HepG2 (cell line): ENCODE results near the gene HTR7. TPM values are rescaled to one million over a fixed set of nuclear protein-coding genes. Genes with fewer than 3 reads are reported as not detected.

Experiments
- ATAC-seq: fragments of 200-7000 bp; cut with Tn5 transposase; 3 replicates; pipeline ENCODE4 v1.9.1; 2020; ENCODE audit warnings: mild to moderate bottlenecking, moderate library complexity
- BruUV-seq: library from RNA; stranded (reverse); fragments of 400-500 nt; replicated peaks from 2 replicates; lab custom pipeline; 2021; lab: Mats Ljungman, UMichigan
- CTCF ChIA-PET: fragments of 300-600 bp; formaldehyde crosslinking; extraction: SDS; loops from one replicate; lab custom pipeline; 2021; ENCODE audit warnings: low total read pairs, inconsistent platforms, low intra/inter-chr PET ratio; lab: Yijun Ruan, JAX
- POLR2A ChIA-PET: fragments of 350-600 bp; sonication (Branson Sonifier 250); formaldehyde crosslinking; loops from one replicate; lab custom pipeline; 2020; ENCODE audit warnings: antibody characterized with exemption, inconsistent platforms; lab: Yijun Ruan, JAX
- DNase-seq: peaks from one replicate; pipeline ENCODE4 v3.0.0-alpha.2; 2015; ENCODE audit warnings: low spot score
- FAIRE-seq: peaks from 3 replicates; lab custom pipeline; 2011; peaks lifted over from hg19 to GRCh38; lab: Jason Lieb, UNC
- H2AFZ ChIP-seq: one replicate; pipeline ENCODE4 v1.6.1; 2011; ENCODE audit warnings: low read length, inconsistent platforms
- H3K27ac ChIP-seq: fragments of 300-600 bp; 3 replicates; pipeline ENCODE4 v1.8.0; 2011; ENCODE audit warnings: mixed run types, mild to moderate bottlenecking, mixed read lengths, low read length, inconsistent platforms; ENCODE audit not compliant: insufficient read depth; ENCODE audit errors: extremely low read length
- H3K27me3 ChIP-seq, 2 experiments: fragments of 200-600 bp in 1 of 2; 2 replicates in 1 of 2; 3 replicates in 1 of 2; pipeline versions ENCODE4 v1.6.0 to v1.8.0; 2011; ENCODE audit warnings: low read length in 2 of 2, mild to moderate bottlenecking in 2 of 2, moderate library complexity in 2 of 2, inconsistent platforms in 1 of 2; ENCODE audit not compliant: insufficient read depth in 2 of 2, control insufficient read depth in 1 of 2
- H3K36me3 ChIP-seq, 2 experiments: fragments of 200-600 bp in 1 of 2; replicated peaks in 1 of 2; 2 replicates in 1 of 2; 3 replicates in 1 of 2; pipeline versions ENCODE4 v1.5.1 to v1.8.0; 2011; ENCODE audit warnings: low read length in 2 of 2, inconsistent platforms in 1 of 2; ENCODE audit not compliant: insufficient read depth in 2 of 2, control insufficient read depth in 1 of 2
- H3K4me1 ChIP-seq: 2 replicates; pipeline ENCODE4 v1.5.1; 2012; ENCODE audit warnings: low read length, inconsistent platforms; ENCODE audit not compliant: insufficient read depth
- H3K4me2 ChIP-seq: 2 replicates; pipeline ENCODE4 v1.6.0; 2011; ENCODE audit warnings: low read depth, low read length, inconsistent platforms
- H3K4me3 ChIP-seq, 3 experiments: fragments of 200-600 bp in 1 of 3; sonication (generic), shearing (Covaris generic) in 1 of 3; replicated peaks in 1 of 3; 2 replicates each; pipeline ENCODE4 v1.5.1; 2011 to 2016; ENCODE audit warnings: low read length in 3 of 3, inconsistent platforms in 2 of 3, low read depth in 2 of 3, mild to moderate bottlenecking in 2 of 3, control low read depth in 1 of 3, mixed read lengths in 1 of 3; ENCODE audit not compliant: insufficient read depth in 1 of 3
- H3K79me2 ChIP-seq: one replicate; pipeline ENCODE4 v1.6.1; 2011; ENCODE audit warnings: low read length, inconsistent platforms; ENCODE audit not compliant: insufficient read depth
- H3K9ac ChIP-seq: 2 replicates; pipeline ENCODE4 v1.6.0; 2011; ENCODE audit warnings: mild to moderate bottlenecking, low read depth, low read length, inconsistent platforms; ENCODE audit not compliant: insufficient read depth
- H3K9me3 ChIP-seq: 2 replicates; pipeline ENCODE4 v1.5.1; 2012; ENCODE audit warnings: mild to moderate bottlenecking, low read length
- H4K20me1 ChIP-seq: 2 replicates; pipeline ENCODE4 v1.6.0; 2011; ENCODE audit warnings: inconsistent platforms, mild to moderate bottlenecking, low read length, moderate library complexity; ENCODE audit not compliant: insufficient read depth
- CEBPG ChIP-seq: IDR thresholded peaks from 2 replicates; pipeline ENCODE4 v1.6.1; 2016
- HDAC2 ChIP-seq: sonication (generic); formaldehyde crosslinking; IDR thresholded peaks from 2 replicates; pipeline ENCODE4 v1.4.0; 2020; ENCODE audit warnings: missing genetic modification reagents
- HES4 ChIP-seq: sonication (generic); formaldehyde crosslinking; IDR thresholded peaks from 2 replicates; pipeline ENCODE4 v1.9.0; 2021; ENCODE audit warnings: mild to moderate bottlenecking, missing genetic modification reagents, borderline replicate concordance
- USF2 ChIP-seq, 2 experiments: sonication (generic) in 1 of 2; formaldehyde crosslinking in 1 of 2; IDR thresholded peaks; 2 replicates each; pipeline versions ENCODE4 v1.5.1 to v1.6.1; 2011 to 2020; ENCODE audit warnings: borderline replicate concordance in 1 of 2, low read depth in 1 of 2, low read length in 1 of 2, mild to moderate bottlenecking in 1 of 2, missing genetic modification reagents in 1 of 2, moderate library complexity in 1 of 2
- ZBTB10 ChIP-seq: sonication (generic); formaldehyde crosslinking; IDR thresholded peaks from 2 replicates; pipeline ENCODE4 v1.4.0; 2020; ENCODE audit warnings: missing genetic modification reagents, borderline replicate concordance
- ZNF432 ChIP-seq: sonication (generic); formaldehyde crosslinking; IDR thresholded peaks from 2 replicates; pipeline ENCODE4 v1.5.0; 2020; ENCODE audit warnings: missing genetic modification reagents, mild to moderate bottlenecking, borderline replicate concordance
- ZNF550 ChIP-seq: sonication (generic); formaldehyde crosslinking; IDR thresholded peaks from 2 replicates; pipeline ENCODE4 v1.4.0; 2020; ENCODE audit warnings: mild to moderate bottlenecking, missing genetic modification reagents, borderline replicate concordance
- ZNF564 ChIP-seq: sonication (generic); formaldehyde crosslinking; IDR thresholded peaks from 2 replicates; pipeline ENCODE4 v1.8.1; 2023; ENCODE audit warnings: mild to moderate bottlenecking, missing genetic modification reagents
- WGBS: methylation state at CpG from one replicate; pipeline ENCODE4 v1.1.6; 2017; ENCODE audit warnings: low lambda C conversion rate; 5-methylcytosine and 5-hydroxymethylcytosine counted together
- in situ Hi-C: cut with HindIII; loops from 2 replicates; pipeline ENCODE4 v1.10.0; 2017; ENCODE audit warnings: low pct_unique_long_range_greater_than_20kb; ENCODE audit not compliant: extremely low pct_ligation_motif_present
- intact Hi-C: fragments of 100-400 bp; cut with micrococcal nuclease; formaldehyde crosslinking; loops from one replicate; pipeline ENCODE4 v1.10.0; 2022; ENCODE audit not compliant: unreplicated experiment
- polyA plus RNA-seq, 8 experiments: library from polyadenylated mRNA; depleted of rRNA in 3 of 8; stranded (reverse) in 7 of 8; unstranded in 1 of 8; fragments of >200 nt; fragmentation: Illumina TruSeq in 4 of 8; extraction: Trizol in 4 of 8; gene quantifications; 2 replicates each; pipeline versions ENCODE4 v1.2.1 to v1.2.3, GENCODE V29; 2011 to 2016; ENCODE audit warnings: low read depth in 4 of 8, missing spikeins in 1 of 8, mixed read lengths in 1 of 8; ENCODE audit not compliant: insufficient read depth in 1 of 8
- total RNA-seq, 5 experiments: library from RNA; depleted of rRNA; stranded (reverse); fragments of >200 nt; fragmentation: Illumina TruSeq; extraction: Trizol; gene quantifications; 2 replicates each; pipeline ENCODE4 v1.2.3, GENCODE V29; 2016; ENCODE audit warnings: low read depth in 1 of 5
- TF ChIP-seq, protein P1 (sequence below): IDR thresholded peaks from 2 replicates; pipeline ENCODE4 v1.6.1; 2012; ENCODE audit warnings: low read length, improper control_type of control experiment
- TF ChIP-seq, protein P2 (sequence below): sonication (generic); formaldehyde crosslinking; IDR thresholded peaks from 2 replicates; pipeline ENCODE4 v1.5.0; 2020; ENCODE audit warnings: mild to moderate bottlenecking, missing genetic modification reagents, moderate library complexity
- TF ChIP-seq, protein P3 (sequence below): sonication (generic); formaldehyde crosslinking; conservative IDR thresholded peaks from 2 replicates; pipeline ENCODE4 v1.4.0; 2020; ENCODE audit warnings: missing genetic modification reagents

HTR7 gene
- total and polyA plus RNA-seq, 2 of the 13 experiments (the other 11 are each of a cell fraction or from before 2014, with no cell fraction given): 0.04 TPM; not detected in 1

DNA sequence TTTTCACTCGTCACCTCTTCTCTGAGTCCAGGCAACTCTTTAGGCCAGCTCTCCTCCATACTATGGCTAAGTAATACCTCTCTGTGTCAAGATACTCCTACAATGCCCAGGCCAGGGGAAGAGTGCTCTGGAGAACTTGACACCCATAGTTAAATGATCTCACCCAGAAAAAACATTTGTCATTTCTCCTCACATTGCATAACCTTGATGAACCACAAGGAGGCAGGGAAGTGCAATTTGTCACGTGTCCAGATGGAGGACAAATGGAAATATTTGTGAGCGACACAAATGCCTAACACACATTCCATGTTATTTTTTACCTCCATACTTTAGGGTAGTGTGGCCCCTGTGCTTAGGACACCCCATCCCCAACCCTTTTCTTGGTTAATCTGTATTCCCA, 78.3 kb downstream of the HTR7 start:
- Histone ChIP-seq H3K4me2 (no peak overlapping the region), H3K79me2 (no peaks in the 10 kb centered on the region), H4K20me1 (no peaks in the 10 kb centered on the region), H3K27ac (no peak overlapping the region), H3K9me3 (no peaks in the 10 kb centered on the region), H3K27me3 (no peaks in the 10 kb centered on the region; a peak in 1 of 5 replicates), H3K4me1 (no peaks in the 10 kb centered on the region), H2AFZ (no peak overlapping the region), H3K36me3 (no peaks in the 10 kb centered on the region), H3K4me3 (no peak overlapping the region), H3K9ac (no peak overlapping the region)
- intact Hi-C loops (no loop called here), in situ Hi-C loops (no loop called here)
- FAIRE-seq (no peak), DNase-seq (peak; percentile 13), ATAC-seq (no peak)
- POLR2A ChIA-PET: no interaction called here
- CTCF ChIA-PET: no interaction called here
- BruUV-seq: no TSS peak
- WGBS: 12% methylated on average over 3 of the region's 3 CpGs
- TF ChIP-seq ZBTB10: no peak
- TF ChIP-seq, protein P1, sequence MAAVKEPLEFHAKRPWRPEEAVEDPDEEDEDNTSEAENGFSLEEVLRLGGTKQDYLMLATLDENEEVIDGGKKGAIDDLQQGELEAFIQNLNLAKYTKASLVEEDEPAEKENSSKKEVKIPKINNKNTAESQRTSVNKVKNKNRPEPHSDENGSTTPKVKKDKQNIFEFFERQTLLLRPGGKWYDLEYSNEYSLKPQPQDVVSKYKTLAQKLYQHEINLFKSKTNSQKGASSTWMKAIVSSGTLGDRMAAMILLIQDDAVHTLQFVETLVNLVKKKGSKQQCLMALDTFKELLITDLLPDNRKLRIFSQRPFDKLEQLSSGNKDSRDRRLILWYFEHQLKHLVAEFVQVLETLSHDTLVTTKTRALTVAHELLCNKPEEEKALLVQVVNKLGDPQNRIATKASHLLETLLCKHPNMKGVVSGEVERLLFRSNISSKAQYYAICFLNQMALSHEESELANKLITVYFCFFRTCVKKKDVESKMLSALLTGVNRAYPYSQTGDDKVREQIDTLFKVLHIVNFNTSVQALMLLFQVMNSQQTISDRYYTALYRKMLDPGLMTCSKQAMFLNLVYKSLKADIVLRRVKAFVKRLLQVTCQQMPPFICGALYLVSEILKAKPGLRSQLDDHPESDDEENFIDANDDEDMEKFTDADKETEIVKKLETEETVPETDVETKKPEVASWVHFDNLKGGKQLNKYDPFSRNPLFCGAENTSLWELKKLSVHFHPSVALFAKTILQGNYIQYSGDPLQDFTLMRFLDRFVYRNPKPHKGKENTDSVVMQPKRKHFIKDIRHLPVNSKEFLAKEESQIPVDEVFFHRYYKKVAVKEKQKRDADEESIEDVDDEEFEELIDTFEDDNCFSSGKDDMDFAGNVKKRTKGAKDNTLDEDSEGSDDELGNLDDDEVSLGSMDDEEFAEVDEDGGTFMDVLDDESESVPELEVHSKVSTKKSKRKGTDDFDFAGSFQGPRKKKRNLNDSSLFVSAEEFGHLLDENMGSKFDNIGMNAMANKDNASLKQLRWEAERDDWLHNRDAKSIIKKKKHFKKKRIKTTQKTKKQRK: no peak
- 0 out of 2 replicates have a peak, but pooled peaks have one; percentile 10 for TF ChIP-seq CEBPG (CRISPR knock-in tag)
- TF ChIP-seq ZNF432: no peak
- TF ChIP-seq HDAC2 (CRISPR knock-in tag): no peak
- TF ChIP-seq, protein P2, sequence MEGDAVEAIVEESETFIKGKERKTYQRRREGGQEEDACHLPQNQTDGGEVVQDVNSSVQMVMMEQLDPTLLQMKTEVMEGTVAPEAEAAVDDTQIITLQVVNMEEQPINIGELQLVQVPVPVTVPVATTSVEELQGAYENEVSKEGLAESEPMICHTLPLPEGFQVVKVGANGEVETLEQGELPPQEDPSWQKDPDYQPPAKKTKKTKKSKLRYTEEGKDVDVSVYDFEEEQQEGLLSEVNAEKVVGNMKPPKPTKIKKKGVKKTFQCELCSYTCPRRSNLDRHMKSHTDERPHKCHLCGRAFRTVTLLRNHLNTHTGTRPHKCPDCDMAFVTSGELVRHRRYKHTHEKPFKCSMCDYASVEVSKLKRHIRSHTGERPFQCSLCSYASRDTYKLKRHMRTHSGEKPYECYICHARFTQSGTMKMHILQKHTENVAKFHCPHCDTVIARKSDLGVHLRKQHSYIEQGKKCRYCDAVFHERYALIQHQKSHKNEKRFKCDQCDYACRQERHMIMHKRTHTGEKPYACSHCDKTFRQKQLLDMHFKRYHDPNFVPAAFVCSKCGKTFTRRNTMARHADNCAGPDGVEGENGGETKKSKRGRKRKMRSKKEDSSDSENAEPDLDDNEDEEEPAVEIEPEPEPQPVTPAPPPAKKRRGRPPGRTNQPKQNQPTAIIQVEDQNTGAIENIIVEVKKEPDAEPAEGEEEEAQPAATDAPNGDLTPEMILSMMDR (CRISPR knock-in tag): peak; percentile 26
- no peak for TF ChIP-seq ZNF550 (CRISPR knock-in tag)
- TF ChIP-seq USF2 (IDR thresholded peaks at IDR 0.05; ENCODE audit: low read depth, low read length): peak; percentile 56
- TF ChIP-seq USF2 (CRISPR knock-in tag; IDR thresholded peaks at IDR 0.05; ENCODE audit: borderline replicate concordance): peak; percentile 67; the same call in 1 of the 2 replicates
- no peak for TF ChIP-seq ZNF564
- TF ChIP-seq, protein P3, sequence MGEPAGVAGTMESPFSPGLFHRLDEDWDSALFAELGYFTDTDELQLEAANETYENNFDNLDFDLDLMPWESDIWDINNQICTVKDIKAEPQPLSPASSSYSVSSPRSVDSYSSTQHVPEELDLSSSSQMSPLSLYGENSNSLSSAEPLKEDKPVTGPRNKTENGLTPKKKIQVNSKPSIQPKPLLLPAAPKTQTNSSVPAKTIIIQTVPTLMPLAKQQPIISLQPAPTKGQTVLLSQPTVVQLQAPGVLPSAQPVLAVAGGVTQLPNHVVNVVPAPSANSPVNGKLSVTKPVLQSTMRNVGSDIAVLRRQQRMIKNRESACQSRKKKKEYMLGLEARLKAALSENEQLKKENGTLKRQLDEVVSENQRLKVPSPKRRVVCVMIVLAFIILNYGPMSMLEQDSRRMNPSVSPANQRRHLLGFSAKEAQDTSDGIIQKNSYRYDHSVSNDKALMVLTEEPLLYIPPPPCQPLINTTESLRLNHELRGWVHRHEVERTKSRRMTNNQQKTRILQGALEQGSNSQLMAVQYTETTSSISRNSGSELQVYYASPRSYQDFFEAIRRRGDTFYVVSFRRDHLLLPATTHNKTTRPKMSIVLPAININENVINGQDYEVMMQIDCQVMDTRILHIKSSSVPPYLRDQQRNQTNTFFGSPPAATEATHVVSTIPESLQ (CRISPR knock-in tag): no peak
- TF ChIP-seq HES4 (CRISPR knock-in tag): no peak
